IMR-90 (cell line): ENCODE results near the gene CNPY1.

Source experiments
- BHLHE40 ChIP-seq: fragments of 150-350 bp; IDR thresholded peaks from 2 replicates; pipeline ENCODE4 v1.6.1; 2016; ENCODE audit warnings: mild to moderate bottlenecking, low read depth, low read length
- CEBPB ChIP-seq: IDR thresholded peaks from 2 replicates; pipeline ENCODE4 v1.6.1; 2012; ENCODE audit warnings: low read depth, low read length, improper control_type of control experiment
- CHD1 ChIP-seq: IDR thresholded peaks from 2 replicates; pipeline ENCODE4 v1.6.1; 2012; ENCODE audit warnings: low read depth, low read length, improper control_type of control experiment
- ELK1 ChIP-seq: fragments of 150-350 bp; IDR thresholded peaks from 2 replicates; pipeline ENCODE4 v1.6.1; 2016; ENCODE audit warnings: low read depth, mild to moderate bottlenecking, low read length, moderate library complexity, borderline replicate concordance
- MAZ ChIP-seq: IDR thresholded peaks from 2 replicates; pipeline ENCODE4 v1.6.1; 2012; ENCODE audit warnings: low read depth, mild to moderate bottlenecking, low read length, improper control_type of control experiment, moderate library complexity, borderline replicate concordance
- MXI1 ChIP-seq: IDR thresholded peaks from 2 replicates; pipeline ENCODE4 v1.6.1; 2012; ENCODE audit warnings: low read depth, mild to moderate bottlenecking, low read length, moderate library complexity, borderline replicate concordance
- POLR2A ChIP-seq: IDR thresholded peaks from 2 replicates; pipeline ENCODE4 v1.6.1; 2012; ENCODE audit warnings: mild to moderate bottlenecking, low read depth, low read length
- RAD21 ChIP-seq: IDR thresholded peaks from 2 replicates; pipeline ENCODE4 v1.6.1; 2012; ENCODE audit warnings: low read length, improper control_type of control experiment
- RCOR1 ChIP-seq: IDR thresholded peaks from 2 replicates; pipeline ENCODE4 v1.6.1; 2012; ENCODE audit warnings: mild to moderate bottlenecking, low read length, improper control_type of control experiment; ENCODE audit not compliant: insufficient replicate concordance
- RFX5 ChIP-seq: IDR thresholded peaks from 2 replicates; pipeline ENCODE4 v1.8.0; 2012; ENCODE audit warnings: low read depth, mild to moderate bottlenecking, low read length, moderate library complexity
- SMC3 ChIP-seq: fragments of 150-350 bp; IDR thresholded peaks from 2 replicates; pipeline ENCODE4 v1.6.1; 2016; ENCODE audit warnings: low read depth, mild to moderate bottlenecking, antibody characterized with exemption, low read length, moderate library complexity
- TF ChIP-seq, protein P1 (sequence below): conservative IDR thresholded peaks from 2 replicates; pipeline ENCODE4 v1.5.1; 2012; ENCODE audit warnings: mild to moderate bottlenecking, low read depth, low read length, improper control_type of control experiment
- TF ChIP-seq, protein P2 (sequence below): fragments of 150-350 bp; IDR thresholded peaks from 2 replicates; pipeline ENCODE4 v1.6.1; 2017; ENCODE audit warnings: mild to moderate bottlenecking, antibody characterized with exemption, low read length, low read depth

DNA sequence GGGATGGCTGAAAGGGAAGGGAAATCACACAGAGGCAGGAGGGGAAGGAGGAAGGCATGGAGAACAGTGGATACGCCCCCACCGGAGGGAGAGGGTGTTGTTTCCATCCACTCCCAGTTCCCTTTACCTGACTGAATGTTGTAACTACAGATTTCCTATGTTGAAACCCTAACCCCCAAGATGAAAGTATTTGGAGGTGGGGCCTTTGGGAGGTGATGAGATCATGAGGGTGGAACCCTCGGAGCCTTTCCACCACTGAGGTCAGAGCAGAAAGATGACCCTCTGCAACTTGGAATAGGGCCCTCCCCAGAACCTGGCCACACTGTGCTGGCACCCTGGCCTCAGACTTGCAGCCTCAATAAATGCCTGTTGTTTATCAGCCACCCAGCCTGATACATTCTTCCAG is 48.6 kb upstream of the CNPY1 start:
- TF ChIP-seq, protein P1, sequence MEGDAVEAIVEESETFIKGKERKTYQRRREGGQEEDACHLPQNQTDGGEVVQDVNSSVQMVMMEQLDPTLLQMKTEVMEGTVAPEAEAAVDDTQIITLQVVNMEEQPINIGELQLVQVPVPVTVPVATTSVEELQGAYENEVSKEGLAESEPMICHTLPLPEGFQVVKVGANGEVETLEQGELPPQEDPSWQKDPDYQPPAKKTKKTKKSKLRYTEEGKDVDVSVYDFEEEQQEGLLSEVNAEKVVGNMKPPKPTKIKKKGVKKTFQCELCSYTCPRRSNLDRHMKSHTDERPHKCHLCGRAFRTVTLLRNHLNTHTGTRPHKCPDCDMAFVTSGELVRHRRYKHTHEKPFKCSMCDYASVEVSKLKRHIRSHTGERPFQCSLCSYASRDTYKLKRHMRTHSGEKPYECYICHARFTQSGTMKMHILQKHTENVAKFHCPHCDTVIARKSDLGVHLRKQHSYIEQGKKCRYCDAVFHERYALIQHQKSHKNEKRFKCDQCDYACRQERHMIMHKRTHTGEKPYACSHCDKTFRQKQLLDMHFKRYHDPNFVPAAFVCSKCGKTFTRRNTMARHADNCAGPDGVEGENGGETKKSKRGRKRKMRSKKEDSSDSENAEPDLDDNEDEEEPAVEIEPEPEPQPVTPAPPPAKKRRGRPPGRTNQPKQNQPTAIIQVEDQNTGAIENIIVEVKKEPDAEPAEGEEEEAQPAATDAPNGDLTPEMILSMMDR = no peak
- TF ChIP-seq POLR2A (no peak), BHLHE40 (no peak), RFX5 (no peak), RAD21 (no peak), SMC3 (no peak), MAZ (no peak), CEBPB (no peak), ELK1 (no peak), RCOR1 (no peak), MXI1 (no peak), CHD1 (no peak)
- TF ChIP-seq, protein P2, sequence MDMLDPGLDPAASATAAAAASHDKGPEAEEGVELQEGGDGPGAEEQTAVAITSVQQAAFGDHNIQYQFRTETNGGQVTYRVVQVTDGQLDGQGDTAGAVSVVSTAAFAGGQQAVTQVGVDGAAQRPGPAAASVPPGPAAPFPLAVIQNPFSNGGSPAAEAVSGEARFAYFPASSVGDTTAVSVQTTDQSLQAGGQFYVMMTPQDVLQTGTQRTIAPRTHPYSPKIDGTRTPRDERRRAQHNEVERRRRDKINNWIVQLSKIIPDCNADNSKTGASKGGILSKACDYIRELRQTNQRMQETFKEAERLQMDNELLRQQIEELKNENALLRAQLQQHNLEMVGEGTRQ = no peak
